HG03039 (cell line): ENCODE results near the gene RAX2.

Source experiments
- ATAC-seq: cut with Tn5 transposase; IDR thresholded peaks from one replicate; pipeline ENCODE4 v1.9.1; 2021; ENCODE audit warnings: mild to moderate bottlenecking, moderate library complexity; ENCODE audit not compliant: unreplicated experiment

The RAX2 gene

GRCh38 chr19:3803114-3803888 is 31.3 kb upstream of the RAX2 start:
- no peak for ATAC-seq

- no peak for ATAC-seq
Observed at GRCh38 chr19:3801412-3802096, 29.5 kb upstream of the RAX2 start.

- ATAC-seq = no peak
Observed at GRCh38 chr19:3800996-3801395, 29.0 kb upstream of the RAX2 start.

- no peak for ATAC-seq
Observed at GRCh38 chr19:3798137-3798536, 26.1 kb upstream of the RAX2 start.

DNA sequence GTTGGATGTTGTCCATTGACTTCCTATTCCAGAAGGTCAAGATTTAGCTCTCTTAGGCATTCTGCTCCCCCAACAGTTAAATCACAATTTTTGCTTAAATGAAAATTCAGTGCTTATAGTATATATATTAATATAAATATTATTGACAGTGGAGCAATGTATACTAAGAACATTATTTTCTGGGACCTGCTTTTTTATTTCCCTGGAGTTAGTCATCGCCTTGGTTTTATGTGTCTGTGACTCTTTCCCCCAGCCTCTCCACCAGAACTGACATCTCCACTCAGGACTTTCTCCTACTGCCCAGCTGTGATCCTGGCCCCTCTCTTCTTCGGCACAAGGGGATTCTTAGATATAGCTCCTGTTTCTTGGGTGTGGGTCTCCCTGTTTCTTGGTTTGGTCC is 24.3 kb upstream of the RAX2 start:
- ATAC-seq = no peak

DNA sequence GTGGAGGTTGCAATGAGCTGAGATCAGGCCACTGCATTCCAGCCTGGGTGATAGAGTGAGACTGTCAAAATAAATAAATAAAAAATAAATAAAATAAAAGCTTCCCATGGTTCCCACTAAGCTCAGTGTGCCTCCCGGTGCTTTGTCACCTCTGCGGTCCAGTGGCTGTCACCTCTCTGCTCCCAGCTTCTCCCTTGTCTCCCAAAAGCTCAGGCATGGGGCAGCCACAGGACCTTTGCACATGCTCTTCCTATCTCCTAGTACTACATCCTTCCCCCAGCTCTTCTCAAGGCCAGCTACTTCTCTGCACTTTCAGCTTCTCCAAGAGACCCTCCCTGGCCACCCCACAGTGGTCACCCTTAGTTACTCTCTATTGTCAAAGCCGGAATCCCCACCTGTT is 21.8 kb upstream of the RAX2 start:
- ATAC-seq = no peak

DNA sequence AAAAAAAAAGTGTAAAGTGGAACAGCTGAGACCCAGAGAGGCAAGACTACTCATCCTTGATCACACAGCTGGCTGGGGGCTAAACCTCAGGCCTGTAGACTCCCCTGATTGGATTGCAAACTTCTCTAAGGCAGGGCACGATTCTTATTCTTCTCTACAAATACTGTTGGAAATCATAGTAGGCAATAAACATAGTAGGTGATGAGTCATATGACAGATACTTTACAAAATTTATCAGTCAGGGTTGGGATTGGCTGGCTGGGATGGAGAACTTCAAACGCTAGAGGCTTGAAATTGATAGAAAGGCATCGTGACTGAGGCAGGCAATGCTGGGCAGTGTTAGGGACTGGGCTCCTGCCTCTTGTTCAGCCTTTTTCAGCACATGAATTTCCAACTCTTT is 20.1 kb upstream of the RAX2 start:
- ATAC-seq = no peak

DNA sequence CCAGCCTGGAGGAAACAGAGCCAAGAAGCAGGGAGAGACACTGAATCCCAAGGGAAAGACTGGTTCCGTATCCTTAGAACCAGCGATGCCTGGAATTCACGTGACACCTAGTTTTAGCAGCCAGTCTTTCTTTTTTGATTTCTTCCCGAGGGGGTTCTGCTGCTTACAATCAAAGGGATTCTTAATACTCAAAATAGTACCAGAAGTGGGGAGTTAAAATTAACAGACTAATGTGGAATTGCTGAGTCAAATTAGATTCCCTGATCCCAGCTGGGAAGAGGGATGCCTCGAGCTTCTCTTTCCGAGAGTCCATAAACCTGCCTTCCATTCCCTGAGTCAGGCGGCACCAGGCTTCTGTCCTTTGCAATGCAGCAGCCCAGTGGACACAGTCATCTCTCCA is 18.9 kb upstream of the RAX2 start:
- no peak for ATAC-seq

DNA sequence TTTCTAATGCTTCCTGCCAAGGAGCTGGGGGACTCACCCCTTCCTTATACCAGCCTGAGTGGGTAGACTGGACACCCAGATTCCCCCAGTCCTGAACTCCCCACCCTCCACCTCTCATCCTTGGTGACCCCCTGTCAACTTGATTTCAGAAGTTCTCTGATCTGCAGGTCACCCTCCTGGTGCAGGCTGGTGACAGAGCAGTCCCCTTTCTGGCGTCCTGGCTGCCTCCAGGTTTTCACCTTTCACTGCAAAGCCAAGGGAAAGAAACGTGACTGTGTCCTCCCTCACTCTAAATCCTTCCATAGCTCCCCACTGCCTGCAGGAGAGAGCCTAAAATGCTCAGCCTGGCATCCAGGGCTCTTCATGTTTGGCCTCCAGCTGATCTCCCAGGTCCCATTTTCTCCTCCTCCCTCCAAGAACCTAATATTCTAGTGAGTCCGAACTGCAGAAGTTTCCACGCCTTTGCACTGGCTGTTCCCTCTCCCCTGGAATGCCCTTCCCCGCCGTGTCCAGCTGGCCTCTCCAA is 18.2 kb upstream of the RAX2 start:
- no peak for ATAC-seq

- ATAC-seq = no peak
Observed at GRCh38 chr19:3788996-3789778, 17.2 kb upstream of the RAX2 start.

DNA sequence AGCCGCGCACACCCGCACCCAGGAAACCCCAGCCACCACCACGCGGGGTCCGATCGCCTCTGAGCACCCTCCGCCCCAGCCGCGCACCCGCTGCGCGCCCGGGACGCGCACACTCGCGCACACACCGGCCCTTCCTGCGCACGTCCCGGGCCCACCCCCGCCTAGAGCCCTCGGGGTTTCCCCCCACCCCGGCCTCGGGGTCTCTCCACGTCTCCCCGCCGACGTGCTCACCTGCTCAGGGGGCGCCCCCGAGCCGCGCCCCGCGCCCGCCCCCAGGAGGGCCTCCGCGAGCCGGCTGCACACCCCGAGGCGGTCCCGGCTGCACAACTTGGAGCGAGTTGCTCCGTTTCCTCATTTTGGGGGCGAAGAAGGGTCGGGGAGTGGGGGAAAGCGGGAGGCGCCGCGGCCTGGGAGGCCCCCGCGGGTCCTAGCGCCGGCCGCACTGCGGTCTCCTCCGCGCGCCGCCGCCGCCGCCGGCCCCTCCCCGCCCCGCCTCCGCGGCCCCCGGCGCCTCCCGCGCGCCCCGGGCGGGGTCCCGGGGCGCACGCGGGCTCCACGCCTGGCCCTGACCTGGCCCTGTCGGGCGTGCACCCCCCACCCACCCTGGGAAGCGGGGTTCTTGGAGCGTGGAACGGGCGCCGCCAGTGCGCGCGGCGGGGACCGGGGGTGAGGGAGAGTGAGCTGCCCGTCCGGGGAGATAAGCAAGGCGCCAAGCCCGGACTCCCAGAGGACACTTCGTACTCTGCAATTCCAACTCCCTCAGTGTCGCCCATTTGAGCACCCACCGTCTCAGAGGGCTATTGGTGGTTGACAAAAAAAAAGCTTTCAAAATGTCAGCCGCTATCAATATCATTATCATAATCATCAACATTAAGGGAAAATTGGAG is 14.2 kb upstream of the RAX2 start, which contains the start of gene MATK:
Gene MATK (minus strand): TSS at position 444 of the 887 bp plus-strand sequence. CDS start 1,246 bp downstream, outside the sequence.
- ATAC-seq = no peak

GRCh38 chr19:3785451-3785937 is 13.5 kb upstream of the RAX2 start:
- ATAC-seq = no peak

- ATAC-seq = no peak
Observed at GRCh38 chr19:3784607-3785450, 12.8 kb upstream of the RAX2 start.

DNA sequence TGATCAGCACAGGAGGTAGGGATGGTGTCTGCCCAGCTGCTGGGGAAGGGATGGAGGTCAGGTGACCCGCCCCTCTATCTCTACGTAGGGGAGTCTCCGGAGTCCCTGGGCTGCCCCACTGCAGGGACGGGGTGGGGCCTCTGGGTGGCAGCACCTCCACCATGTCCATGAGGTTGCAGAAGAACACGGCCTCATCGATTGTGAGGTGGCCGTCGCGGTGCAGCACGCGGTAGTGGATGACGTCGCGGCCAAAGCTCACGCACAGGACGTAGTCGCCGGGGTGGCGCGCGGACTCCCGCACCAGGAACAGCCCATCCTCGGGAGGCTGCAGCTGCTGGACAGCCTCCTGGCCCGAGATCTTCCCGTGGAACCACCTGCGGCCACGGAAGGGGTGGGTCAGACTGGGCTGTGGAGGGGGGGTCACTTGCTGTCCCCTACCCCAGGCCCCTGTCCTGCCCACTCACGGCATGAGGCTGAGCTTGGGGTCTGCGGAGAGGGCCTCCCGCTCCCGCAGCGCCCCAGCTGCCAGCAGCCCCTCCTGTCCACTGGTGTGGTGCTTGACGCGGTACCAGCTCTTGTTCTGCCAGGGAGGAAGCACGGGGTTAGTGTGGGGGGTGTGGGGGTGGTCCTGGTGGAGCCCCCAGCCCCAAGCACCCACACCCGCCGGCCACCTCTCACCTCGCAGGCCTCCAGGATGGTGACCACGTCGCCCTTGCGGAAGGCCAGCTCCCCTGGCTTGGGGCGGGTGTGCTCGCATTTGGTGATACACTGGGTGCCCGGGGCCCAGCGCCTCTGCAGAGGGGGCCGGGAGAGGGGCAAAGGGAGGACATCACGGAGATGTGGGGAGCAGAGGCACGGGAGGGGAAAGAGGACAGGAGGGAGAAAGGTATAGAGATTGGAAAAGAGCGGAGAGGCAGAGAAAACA is 11.9 kb upstream of the RAX2 start:
- ATAC-seq = no peak

GRCh38 chr19:3782903-3783302 is 10.9 kb upstream of the RAX2 start:
- no peak for ATAC-seq

DNA sequence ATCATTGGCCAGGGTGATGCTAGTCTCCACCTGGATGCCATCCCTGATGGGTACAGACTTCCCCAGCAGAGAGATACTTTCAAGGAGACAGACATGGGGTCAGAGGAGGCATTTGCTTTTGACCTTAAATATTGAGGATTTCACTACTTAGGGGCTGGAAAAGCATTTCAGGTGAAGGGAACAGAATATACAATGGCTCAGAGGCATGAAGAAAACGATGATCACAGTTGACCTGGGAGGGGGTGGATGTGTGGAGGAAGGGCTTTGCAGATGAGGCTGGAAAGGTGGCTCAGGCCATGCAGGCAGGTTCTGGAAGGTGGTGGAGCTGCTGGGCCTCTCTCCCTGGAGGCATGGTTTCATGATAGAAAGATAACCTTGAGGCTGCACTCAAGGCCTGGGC is 10.3 kb upstream of the RAX2 start:
- no peak for ATAC-seq

DNA sequence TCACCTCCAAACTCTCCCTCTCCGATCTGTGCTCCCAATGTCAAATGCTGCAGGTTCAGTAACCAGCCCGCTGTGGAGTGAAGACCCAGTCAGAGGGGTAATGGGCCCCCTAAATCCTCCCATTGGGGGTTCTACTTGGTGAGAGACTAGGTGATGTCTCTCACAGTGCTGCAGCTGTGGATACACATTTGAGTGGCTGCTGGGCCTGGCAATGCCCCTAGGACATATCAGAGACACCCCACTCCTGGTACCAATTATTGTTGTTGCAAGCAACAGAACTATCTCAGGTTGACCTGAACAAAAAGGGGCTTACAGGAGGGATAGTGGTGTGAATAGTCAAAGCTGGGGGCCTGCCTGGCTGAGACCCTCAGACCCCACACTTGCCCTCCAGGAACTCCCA is 9.6 kb upstream of the RAX2 start:
- no peak for ATAC-seq

DNA sequence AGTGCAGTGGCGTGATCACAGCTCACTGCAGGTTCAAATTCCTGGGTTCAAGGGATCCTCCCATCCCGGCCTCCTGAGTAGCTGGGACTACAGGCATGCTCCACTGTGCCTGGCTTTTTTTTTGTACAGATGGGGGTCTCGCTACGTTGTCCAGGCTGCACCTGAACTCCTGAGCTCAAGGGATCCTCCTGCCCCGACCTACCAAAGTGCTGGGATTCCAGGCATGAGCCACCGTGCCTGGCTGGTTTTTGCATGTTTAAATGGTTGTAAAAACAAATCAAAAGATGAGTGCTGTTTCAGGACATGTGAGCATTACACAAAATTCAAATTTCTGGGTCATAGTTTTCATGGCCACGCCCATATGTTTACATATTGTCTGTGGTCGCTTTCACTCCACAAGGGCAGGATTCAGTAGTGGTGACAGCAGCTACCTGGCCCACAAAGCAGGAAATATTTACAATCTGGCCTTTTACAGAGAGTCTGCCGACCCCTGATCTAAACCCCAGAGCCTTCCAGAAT is 8.8 kb upstream of the RAX2 start:
- no peak for ATAC-seq
